T-helper 2 cell treated with Interferon-gamma antibody and Interleukin-4, amounts not matched to agents 100 ng/mL and 5 ng/mL, for 36 hours (primary cell): Measurements from ENCODE around the gene SHROOM3. TPM values are rescaled to one million over a fixed set of nuclear protein-coding genes. Genes with fewer than 3 reads are reported as not detected.

Source experiments
- intact Hi-C: fragments of 100-400 bp; cut with micrococcal nuclease; formaldehyde crosslinking; loops from one replicate; pipeline ENCODE4 v1.15.1; 2023
- total RNA-seq: library from RNA; stranded (reverse); gene quantifications from 2 replicates; pipeline ENCODE4 v1.2.3, GENCODE V29; 2022

Gene SHROOM3
- total RNA-seq, 1 donor from 2014 or later = not detected

DNA sequence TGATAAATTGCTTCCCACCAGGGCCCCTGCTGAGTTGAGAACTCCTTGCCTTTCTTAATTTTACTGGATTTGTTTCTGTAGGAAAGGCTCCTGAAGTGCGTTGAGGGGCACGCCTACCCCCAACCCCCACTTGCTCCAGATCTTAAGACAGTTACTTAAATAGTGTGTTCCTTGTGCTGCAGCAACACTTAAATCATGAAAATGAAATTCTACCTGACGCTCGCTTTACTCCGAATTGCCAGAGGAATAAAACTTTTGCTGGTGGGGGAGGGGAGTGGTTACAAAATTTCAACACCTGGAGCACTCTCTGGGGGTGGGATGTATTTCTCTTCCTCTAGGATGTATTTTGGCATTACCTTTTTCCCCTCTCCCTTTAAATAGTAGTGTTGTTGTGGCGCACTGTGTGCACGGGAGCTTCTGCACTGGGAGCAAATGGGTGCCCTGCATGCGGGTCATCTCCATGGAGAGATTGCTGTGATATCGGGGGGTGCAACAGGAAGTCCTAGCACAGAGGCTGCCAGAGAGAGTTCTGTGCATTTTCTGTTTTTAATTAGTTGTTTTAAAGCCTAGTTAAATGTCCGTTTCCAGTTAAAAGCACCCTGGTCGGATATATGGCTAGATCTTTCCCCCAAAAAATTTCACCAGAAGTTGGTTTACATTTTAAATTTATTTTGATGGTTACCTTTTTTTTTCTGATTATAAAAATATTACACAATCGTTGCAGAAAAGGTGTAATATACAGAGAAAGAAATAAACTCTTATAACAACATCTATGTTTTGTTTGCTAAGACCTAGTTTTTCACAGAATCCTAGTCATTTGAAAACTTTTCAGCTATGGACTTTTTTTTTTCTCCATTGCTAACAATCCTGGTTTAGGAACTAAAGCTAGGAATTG is 255.2 kb downstream of the SHROOM3 start:
- intact Hi-C loops = no loop called here

GRCh38 chr4:76690906-76691275 is 255.9 kb downstream of the SHROOM3 start:
- intact Hi-C loops = no loop called here

- intact Hi-C loops = no loop called here
Observed at GRCh38 chr4:76691807-76692582, 257.0 kb downstream of the SHROOM3 start.

DNA sequence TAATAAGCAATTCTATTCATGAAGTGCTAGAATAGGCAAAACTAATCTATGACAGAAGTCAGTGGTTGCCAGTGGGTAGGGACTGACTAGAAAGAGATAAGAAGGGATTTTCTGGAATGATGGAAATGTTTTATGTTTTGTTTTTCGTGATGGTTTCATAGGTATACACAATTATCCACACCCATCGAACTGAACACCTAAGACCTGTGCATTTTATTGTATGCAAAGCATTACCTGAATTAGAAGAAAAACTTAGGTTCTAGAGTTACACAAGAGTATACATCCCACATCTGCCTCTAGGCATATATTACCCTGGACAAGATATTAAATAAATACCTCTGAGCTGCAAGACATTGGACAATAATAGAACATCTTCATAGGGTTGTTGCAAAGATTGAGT is 257.7 kb downstream of the SHROOM3 start:
- intact Hi-C loops = no loop called here

DNA sequence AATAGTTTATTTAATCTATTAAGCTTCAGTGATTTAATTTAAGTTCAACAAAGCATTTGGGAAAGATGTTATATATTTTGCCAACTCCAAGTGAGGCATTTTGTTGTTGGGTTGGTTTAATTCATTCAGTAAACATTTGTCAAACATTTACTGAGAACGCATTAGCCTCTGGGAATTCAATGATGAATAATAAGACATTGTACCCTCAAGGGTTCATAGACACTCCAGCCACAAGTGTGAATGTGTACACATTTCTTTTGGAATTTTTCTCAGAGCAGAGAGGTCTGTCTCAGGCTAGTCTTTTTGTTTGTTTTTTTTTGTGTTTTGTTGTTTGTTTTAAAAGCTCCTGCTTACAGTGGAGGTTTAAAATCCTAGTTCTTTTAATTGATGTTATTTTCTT is 259.0 kb downstream of the SHROOM3 start:
- intact Hi-C loops = no loop called here

DNA sequence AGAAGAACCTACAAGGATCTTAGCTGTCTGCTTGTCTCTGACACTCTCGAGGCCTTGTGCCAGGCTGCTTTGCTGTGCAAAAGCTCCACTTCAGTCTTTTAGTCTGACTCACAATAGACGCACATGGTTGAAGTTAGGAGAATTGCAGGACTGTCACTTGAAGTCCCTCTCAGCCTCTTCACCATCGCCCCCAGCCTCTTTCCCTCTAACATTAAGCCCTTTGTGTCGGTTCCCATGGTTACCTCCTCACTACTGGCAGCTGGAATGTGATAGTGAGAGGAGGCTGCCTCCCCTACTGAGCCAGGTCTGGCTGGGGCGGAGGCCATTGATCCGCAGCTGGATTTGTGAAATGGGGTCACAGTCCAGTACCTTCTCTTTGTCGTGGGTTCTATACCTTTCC is 261.1 kb downstream of the SHROOM3 start:
- intact Hi-C loops = no loop called here

GRCh38 chr4:76697129-76697803 is 262.2 kb downstream of the SHROOM3 start:
- intact Hi-C loops = no loop called here

- intact Hi-C loops = no loop called here
Observed at GRCh38 chr4:76698141-76698540, 263.1 kb downstream of the SHROOM3 start.

DNA sequence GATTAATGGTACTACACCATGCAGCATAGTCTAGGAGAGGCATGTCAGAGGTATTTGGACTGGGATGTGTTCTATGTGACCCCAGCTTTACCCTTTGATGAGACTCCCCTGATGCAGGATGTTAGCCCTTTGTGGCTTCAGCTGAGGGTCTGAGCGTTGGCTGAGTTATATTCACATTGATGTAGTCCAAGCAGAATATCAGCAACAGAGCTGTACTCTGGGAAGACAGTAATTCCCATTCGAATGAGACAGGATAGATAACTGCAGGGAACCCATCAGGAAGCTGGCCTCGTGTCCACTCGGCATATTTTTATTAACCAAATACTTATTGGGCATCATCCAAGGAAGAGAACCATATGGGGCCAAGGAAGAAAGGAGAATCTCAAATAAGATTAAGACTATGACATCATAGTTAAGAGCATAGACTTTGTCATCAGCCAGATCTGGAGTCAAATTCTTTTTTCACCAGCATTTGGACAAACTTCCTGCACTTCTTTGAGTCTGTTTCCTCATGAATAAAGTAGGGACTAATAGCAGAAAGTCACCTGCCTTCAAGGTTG is 264.8 kb downstream of the SHROOM3 start:
- intact Hi-C loops = no loop called here

DNA sequence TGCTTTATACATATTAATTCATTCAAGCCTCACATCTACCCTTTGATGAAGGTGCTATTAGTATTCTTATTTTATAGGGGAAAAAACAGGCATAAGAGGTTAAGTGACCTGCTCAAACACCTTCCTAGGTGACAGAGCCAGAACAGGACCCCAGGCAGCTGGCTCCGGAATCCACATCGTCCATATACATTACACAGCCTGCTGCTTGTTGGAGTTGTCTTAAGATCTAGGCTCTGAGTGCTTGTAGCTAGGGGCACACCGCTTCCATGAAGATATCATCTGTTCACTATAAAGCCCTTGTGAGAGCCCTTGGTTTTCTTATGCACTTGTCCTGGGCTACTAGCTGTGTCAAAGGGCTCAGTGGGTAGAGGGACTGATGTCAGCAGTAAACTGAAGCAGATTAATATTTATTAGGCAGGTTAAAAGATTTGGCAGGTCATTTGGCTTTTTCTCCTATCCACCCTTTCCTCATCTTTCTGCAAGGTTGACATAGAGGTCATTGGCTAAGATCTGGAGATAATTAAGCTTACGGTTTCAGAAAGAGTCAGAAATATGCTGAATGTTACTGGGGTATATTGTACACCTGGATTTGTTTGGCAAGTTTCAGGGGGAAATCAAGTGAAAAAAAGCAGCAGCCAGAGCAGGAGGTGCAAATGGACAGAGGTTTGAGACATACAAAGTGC is 267.6 kb downstream of the SHROOM3 start:
- intact Hi-C loops = no loop called here

DNA sequence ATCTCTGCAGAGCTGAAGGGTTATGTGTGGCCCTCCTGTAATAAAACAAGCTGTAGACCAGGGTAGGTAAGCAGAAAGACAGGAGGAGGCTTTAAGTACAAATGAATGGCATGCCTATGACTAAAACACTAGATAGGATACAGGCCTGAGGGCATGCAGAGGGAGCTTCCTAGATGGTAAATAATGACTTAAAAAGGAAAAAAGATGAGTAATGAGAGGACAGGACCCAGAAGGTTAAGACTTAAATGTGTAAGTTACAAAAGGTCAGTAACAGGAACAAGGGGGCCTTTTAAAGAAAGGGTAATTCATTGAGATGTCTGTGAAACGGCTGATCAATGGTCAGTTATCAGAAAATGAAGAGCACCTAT is 268.1 kb downstream of the SHROOM3 start:
- intact Hi-C loops = no loop called here

DNA sequence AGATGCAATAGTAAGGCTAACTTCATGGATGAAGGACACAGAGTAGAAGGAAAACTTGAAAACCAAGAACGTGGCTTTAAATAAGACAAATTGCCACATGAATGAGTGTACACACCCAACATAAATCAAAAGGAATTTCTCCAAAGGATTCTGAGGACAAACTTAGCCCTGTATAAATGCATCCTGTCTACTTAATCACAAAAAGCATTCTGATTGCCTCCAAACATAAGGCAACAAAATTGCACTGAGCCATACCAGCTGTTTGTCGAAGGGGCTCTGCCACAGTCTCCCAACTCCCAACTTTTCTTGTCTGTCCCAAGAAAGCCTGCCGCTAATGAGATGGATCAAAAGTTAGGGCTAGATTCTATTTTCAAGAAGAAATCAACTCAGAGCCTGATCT is 268.6 kb downstream of the SHROOM3 start:
- intact Hi-C loops = no loop called here

GRCh38 chr4:76704133-76704881 is 269.3 kb downstream of the SHROOM3 start:
- intact Hi-C loops = no loop called here

- intact Hi-C loops = no loop called here
Observed at GRCh38 chr4:76705472-76705871, 270.4 kb downstream of the SHROOM3 start.

- intact Hi-C loops = no loop called here
Observed at GRCh38 chr4:76706581-76706980, 271.6 kb downstream of the SHROOM3 start.

- intact Hi-C loops = no loop called here
Observed at GRCh38 chr4:76708971-76709771, 274.1 kb downstream of the SHROOM3 start.

- intact Hi-C loops = no loop called here
Observed at GRCh38 chr4:76709772-76710090, 274.7 kb downstream of the SHROOM3 start.

DNA sequence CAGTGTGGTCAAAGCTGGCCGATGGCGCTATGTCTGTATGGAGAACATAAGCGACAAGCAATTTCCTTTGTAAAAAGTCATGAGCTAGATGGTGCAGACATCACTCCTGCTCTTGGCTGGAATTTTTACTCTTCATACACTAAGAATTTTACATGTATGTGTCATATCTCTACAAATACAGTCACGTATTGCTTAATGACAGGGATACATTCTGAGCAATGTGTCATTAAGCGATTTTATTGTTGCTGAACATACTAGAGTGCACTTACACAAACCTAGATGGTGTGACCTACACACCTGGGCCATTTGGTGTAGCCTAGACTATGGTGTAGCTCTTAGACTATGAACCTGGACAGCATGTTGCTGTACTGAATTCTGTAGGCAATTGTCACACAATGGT is 277.5 kb downstream of the SHROOM3 start:
- intact Hi-C loops = no loop called here

GRCh38 chr4:76714226-76714625 is 279.2 kb downstream of the SHROOM3 start:
- intact Hi-C loops = no loop called here

GRCh38 chr4:76716020-76716419 is 281.0 kb downstream of the SHROOM3 start:
- intact Hi-C loops = no loop called here
